Measurements from ENCODE around the gene PIK3R1.
A peak's percentile ranks its signal among the peaks of the same experiment; 100 is the strongest.
"Not testable (repeated sequence)": the region's sequence is repeated elsewhere in the genome, so short reads cannot be mapped to it uniquely, and the experiment has no call there.

The PIK3R1 gene

GRCh38 chr5:68194386-68194785 lies 21.2 kb upstream of the PIK3R1 start:
- no peak for DNase-seq

DNA sequence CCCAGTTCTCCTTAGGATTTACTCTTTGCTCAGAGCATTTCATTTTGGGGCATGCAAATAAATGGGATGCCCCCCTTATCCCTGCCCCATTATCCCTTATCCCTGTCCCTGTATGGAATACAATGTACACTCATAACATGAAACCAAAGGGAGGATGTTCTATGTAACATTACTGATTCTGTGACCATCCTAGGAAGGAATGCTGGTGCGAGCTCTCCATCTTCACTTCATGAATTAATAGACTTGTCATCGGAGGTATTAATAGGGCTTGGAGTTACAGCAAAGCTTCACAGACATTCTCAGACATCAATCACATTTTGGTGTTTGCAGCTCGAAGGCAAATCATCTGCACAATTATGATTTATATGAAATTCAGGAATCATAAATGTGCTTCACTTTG lies 20.4 kb upstream of the PIK3R1 start:
- DNase-seq, result no peak

DNA sequence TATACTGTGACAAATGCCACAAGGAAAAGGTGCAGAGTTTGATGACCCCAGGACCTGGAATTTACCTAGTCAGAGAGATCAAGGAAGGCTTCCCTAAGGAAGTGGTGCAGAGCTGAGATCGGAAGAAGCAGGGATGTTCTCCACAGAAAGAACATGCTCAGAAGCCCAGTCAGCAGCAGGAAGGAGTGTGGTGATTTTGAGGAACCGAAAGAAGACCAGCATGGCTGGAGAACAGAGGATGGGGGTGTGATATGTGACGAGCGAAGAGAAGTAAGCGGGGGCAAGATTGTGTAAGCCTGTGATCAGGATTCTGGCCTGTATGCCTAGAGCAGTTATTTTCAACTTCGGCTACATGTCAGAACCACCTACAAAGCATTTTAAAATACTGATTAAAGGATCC lies 18.7 kb upstream of the PIK3R1 start:
- no peak for DNase-seq

- DNase-seq, result no peak
These were observed 15.3 kb upstream of the PIK3R1 start for GRCh38 chr5:68200288-68200687.

DNA sequence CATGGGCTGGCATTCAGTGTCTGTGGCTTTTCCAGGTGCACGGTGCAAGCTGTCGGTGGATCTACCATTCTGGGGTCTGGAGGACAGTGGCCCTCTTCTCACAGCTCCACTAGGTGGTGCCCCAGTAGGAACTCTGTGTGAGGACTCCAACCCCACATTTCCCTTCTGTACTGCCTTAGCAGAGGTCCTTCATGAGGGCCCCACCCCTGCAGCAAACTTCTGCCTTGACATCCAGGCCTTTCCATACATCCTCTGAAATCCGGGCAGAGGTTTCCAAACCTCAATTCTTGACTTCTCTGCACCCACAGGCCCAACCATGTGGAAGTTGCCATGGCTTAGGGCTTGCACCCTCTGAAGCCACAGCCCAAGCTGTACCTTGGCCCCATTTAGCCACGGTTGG lies 4.9 kb upstream of the PIK3R1 start:
- DNase-seq, result not testable (repeated sequence)

GRCh38 chr5:68214482-68215207 lies 911 bp upstream of the PIK3R1 start:
- peak in 3 of 4 experiments; percentile 38 to 65 (median 56) for DNase-seq

GRCh38 chr5:68215898-68216244 lies 315 bp downstream of the PIK3R1 start:
- peak in 3 of 4 experiments; percentile 58 to 87 (median 82) for DNase-seq

GRCh38 chr5:68216245-68217046 lies 890 bp downstream of the PIK3R1 start:
- peak; percentile 11 to 42 (median 34) for DNase-seq

DNA sequence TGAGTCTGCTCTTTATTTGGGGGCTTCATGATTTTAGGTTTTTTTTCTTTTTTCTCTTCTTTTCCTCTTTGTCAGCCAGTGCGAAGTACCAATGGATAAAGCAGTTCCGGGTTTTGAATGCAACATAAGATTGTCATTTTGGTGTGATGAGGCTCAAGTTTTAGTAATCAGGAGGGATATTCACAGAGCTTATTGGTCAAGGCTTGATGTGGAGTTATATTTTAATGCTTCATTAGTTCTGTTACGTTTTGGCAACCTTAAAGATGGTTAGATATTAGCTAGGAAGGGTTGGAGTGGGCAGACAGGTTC lies 1.4 kb downstream of the PIK3R1 start:
- no peak for DNase-seq

DNA sequence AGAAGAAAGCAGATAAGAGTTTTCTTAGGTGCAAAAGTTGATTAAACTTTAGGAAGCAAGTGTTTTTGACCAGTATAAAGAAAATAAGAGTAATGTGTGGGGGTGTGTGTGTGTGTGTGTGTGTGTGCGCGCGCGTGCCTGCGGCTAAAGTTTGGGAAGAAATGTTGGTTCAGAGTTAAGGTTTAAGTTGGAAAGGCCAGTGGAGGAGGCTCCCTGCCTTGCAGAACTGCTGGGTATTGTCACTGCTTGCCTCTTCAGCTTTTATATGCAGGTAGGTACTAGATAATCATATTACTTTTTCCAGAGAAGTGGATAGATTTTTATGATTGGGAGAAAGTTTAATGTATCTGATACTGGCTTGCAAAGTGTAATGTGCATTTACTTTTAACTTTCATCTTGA lies 2.0 kb downstream of the PIK3R1 start:
- no peak for DNase-seq

GRCh38 chr5:68219161-68219816 lies 3.7 kb downstream of the PIK3R1 start:
- DNase-seq, result no peak

DNA sequence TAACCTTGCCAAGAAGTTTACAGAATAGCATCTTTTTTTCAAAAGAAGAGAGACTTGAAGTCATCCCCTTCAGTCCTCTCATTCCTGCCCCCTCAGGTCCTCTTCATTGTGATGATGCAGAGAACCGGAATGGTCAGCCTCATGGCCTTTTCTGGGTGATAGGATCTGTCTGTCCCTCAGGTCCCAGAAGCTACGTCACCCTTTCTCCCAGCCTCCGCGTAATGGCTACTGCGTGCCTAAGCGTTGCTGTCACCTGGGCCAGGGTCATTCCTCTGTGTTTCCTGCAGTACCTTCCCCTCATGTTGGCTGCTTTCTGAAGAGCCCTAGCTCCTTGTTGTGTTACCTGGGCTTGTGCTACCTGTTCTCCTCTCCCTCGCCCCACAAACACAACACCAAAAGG lies 4.7 kb downstream of the PIK3R1 start:
- DNase-seq, result no peak

DNA sequence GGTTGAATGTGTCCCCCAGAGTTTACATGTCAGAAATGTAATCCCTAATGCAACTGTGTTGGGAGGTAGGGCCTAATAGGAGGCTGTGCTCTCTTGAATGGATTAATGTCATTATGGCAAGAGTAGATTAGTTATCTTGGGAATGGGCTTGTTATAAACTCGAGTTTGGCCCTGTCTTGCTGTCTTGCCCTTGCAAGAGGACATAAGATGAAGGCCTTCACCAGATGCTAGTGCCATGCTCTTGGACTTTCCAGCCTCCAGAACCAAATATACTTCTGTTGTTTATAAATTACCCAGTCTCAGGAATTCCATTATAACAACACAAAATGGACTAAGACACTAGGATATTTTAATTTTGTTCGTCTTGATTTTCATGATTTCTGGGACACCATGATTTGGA lies 5.4 kb downstream of the PIK3R1 start:
- DNase-seq, result no peak

GRCh38 chr5:68221488-68221887 lies 5.9 kb downstream of the PIK3R1 start:
- no peak for DNase-seq

DNA sequence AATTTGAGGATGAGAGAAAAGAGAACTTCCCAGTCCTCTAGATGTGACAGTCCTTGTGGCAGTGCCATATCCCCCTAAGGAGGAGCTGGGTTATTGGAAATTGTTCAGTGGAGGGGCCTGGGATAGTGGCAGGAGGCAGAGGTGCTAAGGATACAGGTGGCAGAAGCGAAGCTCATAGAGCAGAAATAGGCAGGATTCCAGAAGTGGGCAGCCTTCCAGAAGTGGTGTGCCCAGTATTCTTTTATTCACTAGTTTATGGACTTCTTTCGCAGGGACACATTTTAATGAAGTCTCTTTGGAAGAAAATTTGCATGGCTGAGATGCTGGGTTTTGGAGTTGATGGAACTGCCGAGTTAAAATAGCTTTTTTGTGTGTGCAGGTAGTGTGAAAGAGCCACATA lies 6.8 kb downstream of the PIK3R1 start:
- DNase-seq, result no peak

- no peak for DNase-seq
These were observed 7.3 kb downstream of the PIK3R1 start for GRCh38 chr5:68222824-68223354.

GRCh38 chr5:68223904-68224303 lies 8.3 kb downstream of the PIK3R1 start:
- DNase-seq, result no peak

- no peak for DNase-seq
These were observed 9.1 kb downstream of the PIK3R1 start for GRCh38 chr5:68224509-68225187.

GRCh38 chr5:68225188-68225910 lies 9.8 kb downstream of the PIK3R1 start:
- no peak for DNase-seq

DNA sequence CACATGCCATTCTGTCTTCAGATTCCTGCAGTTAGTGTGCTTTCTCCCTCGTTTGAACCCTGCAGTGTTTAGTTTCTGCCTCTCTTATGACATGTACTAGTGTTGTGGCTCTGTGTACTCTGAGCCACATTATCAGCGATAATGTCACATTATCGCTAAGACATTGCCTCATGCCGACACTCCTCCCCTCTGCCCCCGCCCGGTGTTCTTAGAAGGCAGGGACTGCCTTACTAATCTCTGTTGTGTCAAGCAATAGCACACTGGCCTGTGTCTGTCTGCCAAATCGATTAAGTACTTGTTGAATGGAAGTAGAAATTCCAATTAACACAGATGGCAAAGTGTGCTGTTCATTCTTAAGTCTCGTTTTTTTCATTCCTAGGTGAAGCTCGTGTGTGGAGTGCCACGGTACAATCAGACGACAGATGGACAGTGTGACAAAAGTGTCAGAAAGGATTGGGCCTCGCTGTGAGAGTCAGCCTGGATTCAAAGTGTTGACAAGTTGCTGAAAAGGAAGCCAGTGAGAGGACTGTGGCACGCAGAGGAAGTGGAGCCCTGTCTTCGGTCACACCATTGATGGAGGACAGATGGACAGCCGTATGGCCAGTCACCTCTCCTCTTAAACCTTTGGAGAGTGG lies 10.5 kb downstream of the PIK3R1 start:
- DNase-seq, result no peak

DNA sequence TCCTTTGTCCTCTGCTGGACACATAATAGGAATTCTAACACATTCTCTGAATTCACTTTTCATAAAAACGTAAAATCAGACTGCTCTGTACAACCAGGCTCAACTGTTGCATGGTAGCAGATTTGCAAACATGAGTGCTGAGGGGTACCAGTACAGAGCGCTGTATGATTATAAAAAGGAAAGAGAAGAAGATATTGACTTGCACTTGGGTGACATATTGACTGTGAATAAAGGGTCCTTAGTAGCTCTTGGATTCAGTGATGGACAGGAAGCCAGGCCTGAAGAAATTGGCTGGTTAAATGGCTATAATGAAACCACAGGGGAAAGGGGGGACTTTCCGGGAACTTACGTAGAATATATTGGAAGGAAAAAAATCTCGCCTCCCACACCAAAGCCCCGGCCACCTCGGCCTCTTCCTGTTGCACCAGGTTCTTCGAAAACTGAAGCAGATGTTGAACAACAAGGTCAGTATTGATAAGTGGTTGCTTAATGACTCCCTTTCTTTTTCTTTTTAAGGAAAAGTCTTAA lies 11.1 kb downstream of the PIK3R1 start:
- DNase-seq, result no peak

All from activated CD4-positive, CD25-positive, alpha-beta regulatory T cell (primary cell).